Heart left ventricle (tissue), 16 donors: ENCODE results near the gene CFP. TPM values are rescaled to one million over a fixed set of nuclear protein-coding genes. Genes with fewer than 3 reads are reported as not detected.
A peak's percentile ranks its signal among the peaks of the same experiment; 100 is the strongest.

Experiments
- ATAC-seq, 4 donors: fragments of 200-7000 bp; cut with Tn5 transposase; one replicate each; pipeline ENCODE4 v1.9.1; 2020 to 2022; ENCODE audit warnings: moderate library complexity in 4 of 4, mild to moderate bottlenecking in 3 of 4, moderate number of reproducible peaks in 1 of 4
- DNase-seq, 5 donors: peaks; one replicate each; pipeline ENCODE4 v3.0.0-alpha.2; 2020
- H3K27ac ChIP-seq, 12 donors: fragments of 200-600 bp; sonication (generic) in 4 of 12; one replicate each; pipeline versions ENCODE4 v1.5.0 to v1.8.0; 2016 to 2022; ENCODE audit warnings: mild to moderate bottlenecking in 2 of 12
- H3K27me3 ChIP-seq, 9 donors: fragments of 200-600 bp; sonication (generic) in 2 of 9; one replicate each; pipeline versions ENCODE4 v1.5.1 to v1.8.0; 2016 to 2022; ENCODE audit warnings: mild to moderate bottlenecking in 3 of 9
- H3K36me3 ChIP-seq, 9 donors: fragments of 200-600 bp; sonication (generic) in 2 of 9; one replicate each; pipeline versions ENCODE4 v1.5.0 to v1.8.0; 2018 to 2022; ENCODE audit warnings: mild to moderate bottlenecking in 2 of 9
- H3K4me1 ChIP-seq, 12 donors: fragments of 200-600 bp; sonication (generic) in 4 of 12; one replicate each; pipeline versions ENCODE4 v1.5.0 to v1.8.0; 2016 to 2022; ENCODE audit warnings: mild to moderate bottlenecking in 3 of 12
- H3K4me3 ChIP-seq, 12 donors: fragments of 200-600 bp; sonication (generic) in 4 of 12; one replicate each; pipeline versions ENCODE4 v1.5.0 to v1.8.0; 2017 to 2022; ENCODE audit warnings: mild to moderate bottlenecking in 9 of 12, moderate library complexity in 4 of 12
- H3K9me3 ChIP-seq, 12 donors: fragments of 200-600 bp; sonication (generic) in 4 of 12; one replicate each; pipeline versions ENCODE4 v1.5.0 to v1.8.0; 2016 to 2022; ENCODE audit warnings: mild to moderate bottlenecking in 1 of 12
- CTCF ChIP-seq, 12 donors: fragments of 200-600 bp; sonication (generic) in 4 of 12; IDR thresholded peaks; one replicate each; pipeline versions ENCODE4 v1.5.0 to v1.8.0; 2018 to 2022; ENCODE audit warnings: antibody characterized with exemption in 12 of 12, mild to moderate bottlenecking in 5 of 12
- POLR2A ChIP-seq, 2 donors: fragments of 450-650 bp; IDR thresholded peaks; one replicate each; pipeline ENCODE4 v1.6.1; 2017; ENCODE audit warnings: antibody characterized with exemption in 2 of 2, mild to moderate bottlenecking in 2 of 2, moderate library complexity in 2 of 2
- WGBS, 4 donors: extraction: QIAGEN DNeasy Blood & Tissue Kit in 2 of 4; methylation state at CpG; one replicate each; pipeline versions ENCODE4 v1.1.5 to v1.1.7; 2013 to 2018; 5-methylcytosine and 5-hydroxymethylcytosine counted together
- intact Hi-C, 10 donors: fragments of 100-400 bp; cut with DNase I; formaldehyde crosslinking; loops; one replicate each; pipeline versions ENCODE4 v1.11.1 to v1.14.2; 2022
- polyA plus RNA-seq, 2 donors: library from polyadenylated mRNA; stranded (reverse); fragments of 200-250 nt; gene quantifications; one replicate each; pipeline ENCODE4 v1.2.3, GENCODE V29; 2013
- total RNA-seq, 9 donors: library from RNA; depleted of rRNA in 2 of 9; stranded (reverse); fragments of >200 nt in 2 of 9; fragmentation: NEBNext Ultra II Directional in 3 of 9; extraction: Animal tissue kit (Norgen Biotek cat#: 25700) in 3 of 9; gene quantifications; one replicate each; pipeline versions ENCODE4 v1.1.0 to v1.2.4, GENCODE V29; 2016 to 2023
- donor health status: ischemic (EF 13 %, LVEDD 7.1; RV severe dilation, severe dysfunction).
- donor health status: healthy with polysubstance abuse.
- donor health status: DM: no; HTN: yes; CAD: no.
- donor health status: DM: no; HTN: no; CAD: no.
- donor health status: ischemic (EF 25% LVEDD 6.9; RV normal size, moderate dysfunction).
- donor health status: ischemic (EF 25% LVEDD 5.7; RV mildly dilated, moderate dysfunction).
- donor health status: healthy.
- donor health status: DM: yes; HTN: yes; CAD: no.
- donor health status: ischemic (EF 35%, LVEDD 5.7; RV mildly dilated, moderate dysfunction).
- donor health status: nonischemic (EF 11% LVEDD 7.7; RV severe dilation, severe dysfunction).
- donor health status: DM: yes; HTN: yes; CAD: no.
- donor health status: PGD.
- donor health status: ischemic (EF 29% LVEDD 5.4; RV normal size, mild dysfunction).
- donor health status: nonischemic (EF 23%, LVEDD 6.1; RV moderate dilation, normal function).

The CFP gene
- total and polyA plus RNA-seq, 11 donors: 0.98 to 24.7 (median 1.8) TPM

- intact Hi-C loops: loop anchor here in 2 of 10 donors (5.0 to 10.0 kb wide), 2 partner anchors 35 to 63 kb away; partner anchors contain the start of gene SYN1 (in 1 of the 2)
These were observed 47.7 kb downstream of the CFP start, which contains the start of gene TIMP1 for GRCh38 chrX:47581731-47582647. Gene TIMP1, plus strand, starts transcription at chrX:47582436. Its CDS starts 980 bp downstream, at chrX:47583416.

GRCh38 chrX:47579537-47579936, 50.2 kb downstream of the CFP start:
- peak overlapping the region in 1 of 12 donors; percentile 55 for H3K27ac ChIP-seq
- peaks cover 0 to under 1% (median 0%) of the 10 kb centered on the region in 9 donors for H3K27me3 ChIP-seq
- no peak for DNase-seq
- peaks cover 0 to 21% (median 0%) of the 10 kb centered on the region in 12 donors for H3K4me1 ChIP-seq
- no peaks in the 10 kb centered on the region for H3K9me3 ChIP-seq
- intact Hi-C loops: no loop called here
- TF ChIP-seq POLR2A (IDR thresholded peaks at IDR 0.05) (no peak), CTCF (IDR thresholded peaks at IDR 0.05) (no peak)
- WGBS, 4 donors: 74 to 80% (median 78%) methylated on average over 9 of the region's 9 CpGs
- no peak overlapping the region for H3K4me3 ChIP-seq
- no peaks in the 10 kb centered on the region for H3K36me3 ChIP-seq
- peak in 1 of 4 donors; percentile 36 for ATAC-seq

More at GRCh38 chrX:47581731-47582647, 47.7 kb downstream of the CFP start, which contains the start of gene TIMP1:
- H3K27ac ChIP-seq: peak within 1 kb of the TSS in 11 of 12 donors; percentile 16 to 91 (median 80)
- peak within 1 kb of the TSS in 11 of 12 donors; percentile 17 to 69 (median 53) for H3K4me3 ChIP-seq
- H3K4me1 ChIP-seq: peaks cover 0 to 21% (median 0%) of the 10 kb centered on the region in 12 donors
- 13 to 39% (median 23%) methylated on average over 26 to 28 of the region's 28 CpGs for WGBS, 4 donors
- TF ChIP-seq POLR2A (IDR thresholded peaks at IDR 0.05) (peak in 1 of 2 donors; percentile 47), CTCF (IDR thresholded peaks at IDR 0.05) (no peak)
- DNase-seq (peak; percentile 85 to 92 (median 91)), ATAC-seq (peak; percentile 90 to 96 (median 94))
- no peaks in the 10 kb centered on the region for H3K27me3 ChIP-seq
- H3K36me3 ChIP-seq: peaks cover 0 to 14% (median 0%) of the 10 kb centered on the region in 9 donors
- H3K9me3 ChIP-seq: no peaks in the 10 kb centered on the region

- intact Hi-C loops: no loop called here
- H3K27ac ChIP-seq: no peak overlapping the region
- no peak overlapping the region for H3K4me3 ChIP-seq
- TF ChIP-seq CTCF (IDR thresholded peaks at IDR 0.05) (no peak), POLR2A (IDR thresholded peaks at IDR 0.05) (no peak)
- WGBS, 4 donors: 36 to 63% (median 37%) methylated on average over 12 to 16 of the region's 16 CpGs
- DNase-seq: no peak
- peaks cover 0 to 6% (median 0%) of the 10 kb centered on the region in 9 donors for H3K27me3 ChIP-seq
- H3K4me1 ChIP-seq: peaks cover 0 to 21% (median 0%) of the 10 kb centered on the region in 12 donors
- no peaks in the 10 kb centered on the region for H3K9me3 ChIP-seq
- ATAC-seq: no peak
- no peaks in the 10 kb centered on the region for H3K36me3 ChIP-seq
These were observed 51.0 kb downstream of the CFP start for GRCh38 chrX:47578692-47579091.

GRCh38 chrX:47577901-47578300, 51.8 kb downstream of the CFP start:
- Histone ChIP-seq H3K4me3 (no peak overlapping the region), H3K27ac (no peak overlapping the region), H3K9me3 (no peaks in the 10 kb centered on the region), H3K36me3 (no peaks in the 10 kb centered on the region), H3K27me3 (peaks cover 0 to 6% (median 0%) of the 10 kb centered on the region in 9 donors), H3K4me1 (peaks cover 0 to 21% (median 0%) of the 10 kb centered on the region in 12 donors)
- no peak for ATAC-seq
- intact Hi-C loops: no loop called here
- TF ChIP-seq CTCF (IDR thresholded peaks at IDR 0.05) (no peak), POLR2A (IDR thresholded peaks at IDR 0.05) (no peak)
- DNase-seq: no peak
- 63 to 72% (median 70%) methylated on average over 3 of the region's 3 CpGs for WGBS, 4 donors
